Astrocyte of the cerebellum (primary cell): ENCODE results near the gene VSIG10L2.

Experiments used
- DNase-seq: peaks from one replicate; pipeline ENCODE4 v3.0.0-alpha.2; 2011; ENCODE audit warnings: low read depth
- H3K4me3 ChIP-seq: 2 replicates; pipeline ENCODE4 v1.5.1; 2011; ENCODE audit warnings: mild to moderate bottlenecking, low read depth, low read length, moderate library complexity
- in situ Hi-C: cut with HindIII; loops from 2 replicates; pipeline ENCODE4 v1.10.0; 2017; ENCODE audit warnings: low sequenced_read_pairs
- TF ChIP-seq, protein P1 (sequence below): IDR thresholded peaks from 2 replicates; pipeline ENCODE4 v1.5.1; 2012; ENCODE audit warnings: low read length, low read depth, moderate library complexity, mild to moderate bottlenecking; ENCODE audit errors: missing control alignments

VSIG10L2 gene

DNA sequence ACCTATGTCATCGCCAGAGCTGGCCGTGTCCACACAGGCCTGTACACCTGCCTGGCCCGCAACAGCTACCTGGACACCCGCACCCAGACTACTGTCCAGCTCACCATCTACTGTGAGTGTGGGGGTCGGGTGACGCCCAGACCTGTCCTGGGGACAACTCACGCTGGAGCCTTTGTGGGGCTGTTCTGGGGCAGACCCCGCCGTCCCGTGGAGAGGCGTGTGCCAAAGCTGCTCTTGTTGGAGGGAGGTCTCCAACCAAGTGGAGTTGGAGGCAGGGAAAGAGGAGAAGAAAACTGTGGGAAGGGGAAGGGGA lies 4.3 kb downstream of the VSIG10L2 start:
- no peak for DNase-seq
- TF ChIP-seq, protein P1, sequence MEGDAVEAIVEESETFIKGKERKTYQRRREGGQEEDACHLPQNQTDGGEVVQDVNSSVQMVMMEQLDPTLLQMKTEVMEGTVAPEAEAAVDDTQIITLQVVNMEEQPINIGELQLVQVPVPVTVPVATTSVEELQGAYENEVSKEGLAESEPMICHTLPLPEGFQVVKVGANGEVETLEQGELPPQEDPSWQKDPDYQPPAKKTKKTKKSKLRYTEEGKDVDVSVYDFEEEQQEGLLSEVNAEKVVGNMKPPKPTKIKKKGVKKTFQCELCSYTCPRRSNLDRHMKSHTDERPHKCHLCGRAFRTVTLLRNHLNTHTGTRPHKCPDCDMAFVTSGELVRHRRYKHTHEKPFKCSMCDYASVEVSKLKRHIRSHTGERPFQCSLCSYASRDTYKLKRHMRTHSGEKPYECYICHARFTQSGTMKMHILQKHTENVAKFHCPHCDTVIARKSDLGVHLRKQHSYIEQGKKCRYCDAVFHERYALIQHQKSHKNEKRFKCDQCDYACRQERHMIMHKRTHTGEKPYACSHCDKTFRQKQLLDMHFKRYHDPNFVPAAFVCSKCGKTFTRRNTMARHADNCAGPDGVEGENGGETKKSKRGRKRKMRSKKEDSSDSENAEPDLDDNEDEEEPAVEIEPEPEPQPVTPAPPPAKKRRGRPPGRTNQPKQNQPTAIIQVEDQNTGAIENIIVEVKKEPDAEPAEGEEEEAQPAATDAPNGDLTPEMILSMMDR = no peak
- H3K4me3 ChIP-seq = no peak overlapping the region
- in situ Hi-C loops = no loop called here

DNA sequence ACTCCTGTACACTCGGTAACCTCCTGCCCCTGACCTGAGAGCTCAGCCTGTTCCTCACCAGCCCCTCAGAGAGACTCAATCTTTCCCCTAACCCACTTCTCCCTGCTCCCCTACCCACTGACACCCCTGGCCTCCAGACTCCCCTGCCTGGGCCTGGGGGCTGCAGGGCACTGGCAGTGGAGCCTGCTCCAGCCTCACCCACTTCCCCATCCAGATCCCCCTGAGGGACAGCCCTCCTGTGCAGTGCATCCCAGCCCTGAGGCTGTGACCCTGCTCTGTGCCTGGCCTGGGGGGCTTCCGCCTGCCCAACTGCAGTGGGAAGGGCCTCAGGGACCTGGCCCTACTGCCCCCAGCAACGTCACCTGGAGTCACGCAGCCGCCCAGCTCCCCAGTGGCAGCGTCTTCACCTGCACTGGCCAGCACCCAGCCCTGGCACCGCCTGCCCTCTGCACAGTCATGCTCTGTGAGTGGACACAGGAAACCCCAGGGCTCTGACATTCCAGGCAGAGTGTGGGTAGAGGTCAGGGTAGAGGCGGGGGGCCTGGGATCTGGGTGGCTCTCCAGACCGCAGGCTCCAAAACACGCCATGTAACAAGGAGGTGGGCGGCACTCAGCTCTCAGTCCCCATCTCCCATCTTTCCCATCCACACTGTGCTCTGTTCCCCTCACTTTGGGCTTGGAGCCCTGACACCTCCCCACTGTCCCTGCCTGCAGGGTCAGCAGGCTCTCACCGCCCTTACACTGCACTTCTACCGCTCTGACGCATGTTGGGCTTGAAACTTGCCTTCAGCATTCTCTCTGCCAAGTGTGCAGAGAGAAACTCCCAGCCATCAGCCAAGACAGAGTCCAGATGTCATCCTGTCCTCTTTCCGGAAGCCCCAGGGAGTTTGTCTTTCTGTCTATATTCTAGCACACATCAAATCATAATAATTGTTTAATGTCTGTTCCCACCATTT lies 5.1 kb downstream of the VSIG10L2 start:
- H3K4me3 ChIP-seq = no peak overlapping the region
- peak; percentile 3 for DNase-seq
- TF ChIP-seq, protein P1 = no peak
- in situ Hi-C loops = no loop called here

DNA sequence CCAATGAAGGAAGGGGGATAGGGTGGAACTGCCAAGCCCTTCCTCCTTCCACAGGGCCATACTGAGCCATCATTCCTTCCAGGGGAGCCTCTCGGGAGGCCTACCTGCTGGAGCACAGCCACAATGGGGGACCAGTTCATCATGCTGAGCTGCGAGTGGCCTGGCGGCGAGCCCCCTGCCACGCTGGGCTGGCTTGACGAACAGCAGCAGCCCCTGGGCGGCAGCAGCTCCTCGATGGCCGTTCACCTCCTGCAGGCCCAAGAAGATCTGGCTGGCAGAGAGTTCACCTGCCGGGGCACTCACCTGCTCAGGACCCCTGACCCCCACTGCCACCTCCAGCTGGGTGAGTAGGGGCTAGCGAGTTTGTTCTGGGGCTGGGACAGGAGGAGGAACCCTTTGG lies 5.9 kb downstream of the VSIG10L2 start:
- TF ChIP-seq, protein P1 = no peak

GRCh38 chr11:125952559-125952958 lies 6.7 kb downstream of the VSIG10L2 start:
- in situ Hi-C loops = no loop called here
- DNase-seq = no peak
- TF ChIP-seq, protein P1 = no peak

More for the DNA sequence above, 5.9 kb downstream of the VSIG10L2 start:
- no peak for DNase-seq
- in situ Hi-C loops = no loop called here
- no peak overlapping the region for H3K4me3 ChIP-seq

DNA sequence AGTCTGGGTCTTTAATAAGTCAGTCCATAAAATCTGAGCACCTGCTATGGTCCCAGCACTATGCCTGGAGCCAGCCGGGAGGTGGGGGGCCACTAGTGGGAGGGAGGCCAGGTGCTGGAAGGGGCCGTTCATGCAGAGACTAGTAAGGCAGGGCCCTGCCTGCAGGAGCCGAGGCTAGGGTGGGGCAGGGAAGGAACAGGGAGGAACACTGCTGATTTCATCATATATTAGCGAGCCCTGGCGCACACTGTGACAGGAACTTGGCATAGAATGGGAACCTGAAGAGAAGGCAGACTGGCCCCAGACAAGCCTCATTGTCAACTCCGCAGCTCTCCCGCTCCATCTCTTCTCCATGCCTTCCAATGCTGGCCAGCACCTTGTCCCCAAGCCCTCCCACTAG lies 7.1 kb downstream of the VSIG10L2 start:
- no peak overlapping the region for H3K4me3 ChIP-seq
- no peak for DNase-seq
- TF ChIP-seq, protein P1 = no peak
- in situ Hi-C loops = no loop called here

More at GRCh38 chr11:125952559-125952958, 6.7 kb downstream of the VSIG10L2 start:
- H3K4me3 ChIP-seq = no peak overlapping the region

DNA sequence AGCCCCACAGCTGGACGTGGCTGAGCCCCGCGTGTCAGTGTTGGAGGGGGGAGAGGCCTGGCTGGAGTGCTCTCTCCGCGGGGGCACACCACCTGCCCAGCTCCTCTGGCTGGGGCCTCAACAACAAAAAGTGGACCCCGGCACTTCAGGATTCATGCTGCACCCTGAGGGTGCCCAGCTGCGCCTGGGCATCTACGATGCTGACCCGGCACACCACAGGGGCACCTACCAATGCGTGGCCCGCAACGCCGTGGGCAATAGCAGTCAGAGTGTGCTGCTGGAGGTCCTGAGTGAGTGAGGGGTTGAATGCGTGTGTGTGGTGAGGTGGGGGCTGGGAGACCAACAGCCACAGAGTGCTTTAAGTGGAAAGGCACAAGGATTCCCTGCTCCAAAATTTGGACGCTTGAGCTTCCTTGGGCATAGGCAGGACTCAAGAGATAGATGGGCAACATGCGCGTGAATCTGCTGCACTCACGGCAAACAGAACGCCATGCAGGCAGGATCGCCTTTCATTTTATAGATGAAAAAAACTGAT lies 7.6 kb downstream of the VSIG10L2 start:
- TF ChIP-seq, protein P1 = no peak
- no peak overlapping the region for H3K4me3 ChIP-seq
- no peak for DNase-seq
- in situ Hi-C loops = no loop called here
